GM12872 (cell line): ENCODE results near the gene NEK6.

Experiments
- TF ChIP-seq, protein P1 (sequence below): IDR thresholded peaks from 3 replicates; pipeline ENCODE4 v1.5.1; 2011; ENCODE audit warnings: low read depth, mild to moderate bottlenecking, low read length, moderate library complexity; ENCODE audit not compliant: insufficient read depth

NEK6 gene

DNA sequence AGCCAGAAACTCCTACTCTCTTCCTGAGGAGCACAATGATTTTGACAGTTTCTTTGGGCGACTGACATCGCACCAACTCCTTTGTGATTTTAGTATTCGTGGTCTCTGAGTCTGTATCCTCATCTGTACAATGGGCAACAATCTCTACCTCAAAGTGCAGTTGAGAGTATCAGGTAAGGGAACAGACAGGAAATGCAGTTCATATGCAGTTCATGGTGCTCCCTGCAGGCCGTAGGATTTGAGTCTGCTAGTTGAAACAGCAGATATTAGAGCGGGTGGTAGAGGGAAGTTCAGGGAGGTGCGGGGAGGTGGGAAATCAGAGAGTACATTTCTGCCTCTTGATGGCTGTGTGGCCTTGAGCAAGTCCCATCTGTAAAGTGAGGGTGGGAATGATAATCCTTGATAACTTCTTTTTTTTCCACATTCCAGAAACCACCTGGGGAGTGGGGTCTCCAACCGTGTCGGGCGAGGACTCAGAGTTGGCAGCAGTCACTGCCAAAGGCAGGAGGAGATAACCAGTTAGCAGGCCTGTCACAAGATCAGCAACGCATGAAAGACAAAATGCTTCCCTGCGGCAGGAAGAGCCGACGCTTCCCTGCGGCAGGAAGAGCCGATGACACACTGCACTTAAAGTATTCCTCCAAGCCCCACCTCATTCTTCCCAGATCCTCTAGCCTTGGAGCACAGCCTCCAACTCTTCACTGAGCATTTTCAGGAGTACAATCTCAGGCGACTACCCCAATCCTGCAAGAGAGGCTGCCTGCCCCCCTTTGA lies 6.0 kb upstream of the NEK6 start:
- TF ChIP-seq, protein P1, sequence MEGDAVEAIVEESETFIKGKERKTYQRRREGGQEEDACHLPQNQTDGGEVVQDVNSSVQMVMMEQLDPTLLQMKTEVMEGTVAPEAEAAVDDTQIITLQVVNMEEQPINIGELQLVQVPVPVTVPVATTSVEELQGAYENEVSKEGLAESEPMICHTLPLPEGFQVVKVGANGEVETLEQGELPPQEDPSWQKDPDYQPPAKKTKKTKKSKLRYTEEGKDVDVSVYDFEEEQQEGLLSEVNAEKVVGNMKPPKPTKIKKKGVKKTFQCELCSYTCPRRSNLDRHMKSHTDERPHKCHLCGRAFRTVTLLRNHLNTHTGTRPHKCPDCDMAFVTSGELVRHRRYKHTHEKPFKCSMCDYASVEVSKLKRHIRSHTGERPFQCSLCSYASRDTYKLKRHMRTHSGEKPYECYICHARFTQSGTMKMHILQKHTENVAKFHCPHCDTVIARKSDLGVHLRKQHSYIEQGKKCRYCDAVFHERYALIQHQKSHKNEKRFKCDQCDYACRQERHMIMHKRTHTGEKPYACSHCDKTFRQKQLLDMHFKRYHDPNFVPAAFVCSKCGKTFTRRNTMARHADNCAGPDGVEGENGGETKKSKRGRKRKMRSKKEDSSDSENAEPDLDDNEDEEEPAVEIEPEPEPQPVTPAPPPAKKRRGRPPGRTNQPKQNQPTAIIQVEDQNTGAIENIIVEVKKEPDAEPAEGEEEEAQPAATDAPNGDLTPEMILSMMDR = no peak

DNA sequence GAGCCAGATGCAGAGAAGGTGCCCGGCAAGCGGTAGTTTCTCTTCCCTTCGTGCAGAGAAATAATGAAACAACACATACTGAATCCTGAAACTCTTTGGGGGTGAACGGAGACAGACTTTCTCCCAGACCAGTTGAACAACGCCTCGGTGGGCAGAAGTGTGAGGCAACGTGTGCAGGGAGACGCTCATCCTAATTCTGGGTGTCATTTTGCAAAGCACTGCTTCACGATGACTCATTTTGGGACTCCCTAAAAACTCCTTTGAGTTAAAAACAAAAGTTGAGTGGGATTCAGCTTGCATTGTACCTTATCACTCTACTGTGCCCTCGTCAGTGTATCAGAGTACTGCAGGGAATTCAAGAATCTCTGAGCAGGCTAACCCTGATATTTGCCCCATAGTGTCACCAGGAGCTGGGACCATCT lies 3.5 kb upstream of the NEK6 start:
- TF ChIP-seq, protein P1 = 0 out of 3 replicates have a peak, but pooled peaks have one; percentile 19

DNA sequence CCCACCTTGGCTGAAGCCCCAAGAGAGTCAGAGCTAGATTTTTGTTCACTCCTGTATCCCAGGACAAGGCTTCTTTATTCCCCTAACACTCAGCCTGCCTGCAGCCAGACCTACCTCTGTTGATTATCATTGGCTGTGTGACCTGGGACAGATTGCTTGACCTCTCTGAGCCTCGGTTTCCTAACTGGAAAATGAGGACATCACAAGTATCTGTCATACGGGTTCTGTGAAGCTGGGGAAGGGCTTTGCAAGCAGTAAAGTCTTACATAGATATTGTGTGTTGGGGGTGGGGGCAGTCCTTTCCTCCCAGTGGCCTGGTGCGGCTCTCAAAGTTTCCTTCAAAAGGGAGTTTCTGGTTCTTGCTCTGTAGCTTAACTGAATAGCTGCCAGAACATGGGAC lies 2.5 kb upstream of the NEK6 start:
- TF ChIP-seq, protein P1 = no peak

DNA sequence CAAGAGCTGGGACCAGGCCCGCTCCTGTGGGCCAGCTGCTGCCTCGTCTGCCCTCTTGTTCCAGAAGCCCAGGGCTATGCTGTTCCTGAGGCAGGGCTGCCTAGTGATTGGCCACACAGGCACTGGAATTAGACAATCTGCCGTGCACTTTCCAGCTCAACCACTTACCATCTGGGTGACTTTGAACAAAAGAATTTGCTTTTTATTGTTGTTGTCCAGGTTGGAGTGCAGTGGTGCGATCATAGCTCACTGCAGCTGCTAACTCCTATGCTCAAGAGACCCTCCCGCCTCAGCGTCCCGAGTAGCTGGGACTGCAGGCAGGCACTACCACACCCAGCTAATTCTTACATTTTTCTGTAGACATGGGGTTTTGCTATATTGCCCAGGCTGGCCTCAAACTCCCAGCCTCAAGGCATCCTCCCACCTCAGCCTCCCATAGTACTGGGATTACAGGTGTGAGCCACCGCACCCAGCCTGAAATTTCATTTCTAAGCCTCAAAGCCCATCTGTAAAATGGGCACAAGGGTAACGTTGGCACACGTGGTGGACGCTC lies 1.2 kb upstream of the NEK6 start:
- TF ChIP-seq, protein P1 = no peak

DNA sequence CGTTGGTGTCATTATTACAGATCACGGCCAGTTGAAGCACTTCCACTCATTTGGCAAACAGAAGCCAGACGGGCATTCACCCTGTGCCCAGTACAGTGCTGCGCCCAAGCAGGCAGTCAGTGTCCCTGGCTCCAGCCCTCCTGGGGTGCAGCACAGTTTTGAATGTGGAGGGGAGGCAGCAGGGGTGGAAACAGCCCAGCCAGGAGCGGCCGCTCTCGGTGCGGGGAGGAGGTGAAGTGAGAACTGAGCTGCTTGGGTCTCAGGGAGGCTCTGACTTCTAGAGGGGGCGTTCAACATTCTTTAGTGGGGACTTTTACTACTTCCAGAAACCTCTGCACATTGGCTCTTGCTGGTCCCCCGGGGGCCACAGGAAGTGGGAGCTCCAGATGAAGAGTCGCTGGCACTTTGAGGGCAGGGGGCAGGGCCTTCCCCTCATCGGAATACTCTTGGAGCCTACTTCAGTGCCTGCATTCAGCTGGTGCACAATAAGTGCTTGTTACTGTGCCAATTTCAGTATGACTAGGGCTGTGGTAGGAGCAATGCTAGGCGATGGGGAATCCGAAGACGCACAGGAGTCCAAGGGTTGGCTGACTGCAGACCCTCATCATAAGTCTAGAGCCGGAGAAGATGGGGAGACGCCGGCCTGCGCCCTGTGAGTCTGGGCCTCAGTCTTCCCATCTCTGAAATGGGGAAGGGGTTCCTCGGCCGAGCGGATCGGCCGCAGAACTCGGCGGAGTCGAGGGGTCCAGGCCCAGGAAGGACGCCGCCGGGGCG lies 492 bp upstream of the NEK6 start:
- TF ChIP-seq, protein P1 = no peak

DNA sequence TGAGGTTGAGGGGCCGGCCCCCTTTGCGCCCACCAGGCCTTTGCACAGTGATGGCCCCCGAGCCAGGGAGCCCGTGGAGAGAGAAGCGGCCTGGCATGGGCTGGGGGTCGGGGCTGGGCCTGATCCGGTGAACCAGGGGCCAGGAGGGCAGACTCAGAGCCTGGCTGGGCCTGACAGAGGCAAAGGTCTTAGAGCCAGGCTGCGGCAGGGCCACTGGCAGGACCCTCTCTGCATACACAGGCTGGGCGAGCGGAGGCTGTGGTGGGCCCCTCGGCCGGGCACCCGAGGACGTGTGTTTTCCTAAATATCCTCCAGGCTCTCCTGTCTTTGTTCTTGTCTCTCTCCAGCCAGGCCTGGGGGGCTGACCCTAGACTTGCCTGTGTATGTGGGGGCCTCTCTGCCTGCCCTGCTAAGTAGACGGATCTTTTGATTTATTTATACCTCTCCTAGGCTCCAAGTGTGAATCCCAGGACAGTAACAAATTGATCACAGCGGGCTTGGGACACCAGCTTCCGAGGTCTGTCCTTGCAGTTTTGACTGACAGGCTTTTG lies 933 bp downstream of the NEK6 start:
- TF ChIP-seq, protein P1 = no peak
